HepG2 (cell line): ENCODE data around the gene PKP3. TPM values are rescaled to one million over a fixed set of nuclear protein-coding genes. Genes with fewer than 3 reads are reported as not detected.

Experiments used
- ATAC-seq: fragments of 200-7000 bp; cut with Tn5 transposase; 3 replicates; pipeline ENCODE4 v1.9.1; 2020; ENCODE audit warnings: mild to moderate bottlenecking, moderate library complexity
- BruUV-seq: library from RNA; stranded (reverse); fragments of 400-500 nt; replicated peaks from 2 replicates; lab custom pipeline; 2021; lab: Mats Ljungman, UMichigan
- CTCF ChIA-PET: fragments of 300-600 bp; formaldehyde crosslinking; extraction: SDS; loops from one replicate; lab custom pipeline; 2021; ENCODE audit warnings: low total read pairs, inconsistent platforms, low intra/inter-chr PET ratio; lab: Yijun Ruan, JAX
- POLR2A ChIA-PET: fragments of 350-600 bp; sonication (Branson Sonifier 250); formaldehyde crosslinking; loops from one replicate; lab custom pipeline; 2020; ENCODE audit warnings: antibody characterized with exemption, inconsistent platforms; lab: Yijun Ruan, JAX
- DNase-seq: peaks from one replicate; pipeline ENCODE4 v3.0.0-alpha.2; 2015; ENCODE audit warnings: low spot score
- FAIRE-seq: peaks from 3 replicates; lab custom pipeline; 2011; peaks lifted over from hg19 to GRCh38; lab: Jason Lieb, UNC
- H2AFZ ChIP-seq: one replicate; pipeline ENCODE4 v1.6.1; 2011; ENCODE audit warnings: low read length, inconsistent platforms
- H3K27ac ChIP-seq: fragments of 300-600 bp; 3 replicates; pipeline ENCODE4 v1.8.0; 2011; ENCODE audit warnings: mixed run types, mild to moderate bottlenecking, mixed read lengths, low read length, inconsistent platforms; ENCODE audit not compliant: insufficient read depth; ENCODE audit errors: extremely low read length
- H3K27me3 ChIP-seq, 2 experiments: fragments of 200-600 bp in 1 of 2; 2 replicates in 1 of 2; 3 replicates in 1 of 2; pipeline versions ENCODE4 v1.6.0 to v1.8.0; 2011; ENCODE audit warnings: low read length in 2 of 2, mild to moderate bottlenecking in 2 of 2, moderate library complexity in 2 of 2, inconsistent platforms in 1 of 2; ENCODE audit not compliant: insufficient read depth in 2 of 2, control insufficient read depth in 1 of 2
- H3K36me3 ChIP-seq, 2 experiments: fragments of 200-600 bp in 1 of 2; replicated peaks in 1 of 2; 2 replicates in 1 of 2; 3 replicates in 1 of 2; pipeline versions ENCODE4 v1.5.1 to v1.8.0; 2011; ENCODE audit warnings: low read length in 2 of 2, inconsistent platforms in 1 of 2; ENCODE audit not compliant: insufficient read depth in 2 of 2, control insufficient read depth in 1 of 2
- H3K4me1 ChIP-seq: 2 replicates; pipeline ENCODE4 v1.5.1; 2012; ENCODE audit warnings: low read length, inconsistent platforms; ENCODE audit not compliant: insufficient read depth
- H3K4me2 ChIP-seq: 2 replicates; pipeline ENCODE4 v1.6.0; 2011; ENCODE audit warnings: low read depth, low read length, inconsistent platforms
- H3K4me3 ChIP-seq, 3 experiments: fragments of 200-600 bp in 1 of 3; sonication (generic), shearing (Covaris generic) in 1 of 3; replicated peaks in 1 of 3; 2 replicates each; pipeline ENCODE4 v1.5.1; 2011 to 2016; ENCODE audit warnings: low read length in 3 of 3, inconsistent platforms in 2 of 3, low read depth in 2 of 3, mild to moderate bottlenecking in 2 of 3, control low read depth in 1 of 3, mixed read lengths in 1 of 3; ENCODE audit not compliant: insufficient read depth in 1 of 3
- H3K79me2 ChIP-seq: one replicate; pipeline ENCODE4 v1.6.1; 2011; ENCODE audit warnings: low read length, inconsistent platforms; ENCODE audit not compliant: insufficient read depth
- H3K9ac ChIP-seq: 2 replicates; pipeline ENCODE4 v1.6.0; 2011; ENCODE audit warnings: mild to moderate bottlenecking, low read depth, low read length, inconsistent platforms; ENCODE audit not compliant: insufficient read depth
- H3K9me3 ChIP-seq: 2 replicates; pipeline ENCODE4 v1.5.1; 2012; ENCODE audit warnings: mild to moderate bottlenecking, low read length
- H4K20me1 ChIP-seq: 2 replicates; pipeline ENCODE4 v1.6.0; 2011; ENCODE audit warnings: inconsistent platforms, mild to moderate bottlenecking, low read length, moderate library complexity; ENCODE audit not compliant: insufficient read depth
- KAT7 ChIP-seq: IDR thresholded peaks from 2 replicates; pipeline ENCODE4 v1.6.1; 2018; ENCODE audit warnings: borderline replicate concordance, missing compliant biosample characterization
- MXI1 ChIP-seq: IDR thresholded peaks from 3 replicates; pipeline ENCODE4 v1.6.1; 2012; ENCODE audit warnings: low read depth, low read length, inconsistent platforms, borderline replicate concordance
- NONO ChIP-seq, 2 experiments: fragments of 450-650 bp in 1 of 2; sonication (generic) in 1 of 2; formaldehyde crosslinking in 1 of 2; IDR thresholded peaks in 1 of 2; conservative IDR thresholded peaks in 1 of 2; 2 replicates each; pipeline versions ENCODE4 v1.6.1 to v1.8.0; 2017 to 2022; ENCODE audit warnings: mild to moderate bottlenecking in 1 of 2, missing genetic modification reagents in 1 of 2, moderate library complexity in 1 of 2
- STAG1 ChIP-seq: sonication (generic); formaldehyde crosslinking; IDR thresholded peaks from 2 replicates; pipeline ENCODE4 v1.4.0; 2020; ENCODE audit warnings: missing genetic modification reagents
- ZNF276 ChIP-seq: sonication (generic); formaldehyde crosslinking; IDR thresholded peaks from 2 replicates; pipeline ENCODE4 v1.4.0; 2020; ENCODE audit warnings: mild to moderate bottlenecking, low read depth, missing genetic modification reagents
- ZNF770 ChIP-seq: sonication (generic); formaldehyde crosslinking; IDR thresholded peaks from 2 replicates; pipeline ENCODE4 v1.5.0; 2020; ENCODE audit warnings: mild to moderate bottlenecking, missing genetic modification reagents
- WGBS: methylation state at CpG from one replicate; pipeline ENCODE4 v1.1.6; 2017; ENCODE audit warnings: low lambda C conversion rate; 5-methylcytosine and 5-hydroxymethylcytosine counted together
- in situ Hi-C: cut with HindIII; loops from 2 replicates; pipeline ENCODE4 v1.10.0; 2017; ENCODE audit warnings: low pct_unique_long_range_greater_than_20kb; ENCODE audit not compliant: extremely low pct_ligation_motif_present
- intact Hi-C: fragments of 100-400 bp; cut with micrococcal nuclease; formaldehyde crosslinking; loops from one replicate; pipeline ENCODE4 v1.10.0; 2022; ENCODE audit not compliant: unreplicated experiment
- polyA plus RNA-seq, 8 experiments: library from polyadenylated mRNA; depleted of rRNA in 3 of 8; stranded (reverse) in 7 of 8; unstranded in 1 of 8; fragments of >200 nt; fragmentation: Illumina TruSeq in 4 of 8; extraction: Trizol in 4 of 8; gene quantifications; 2 replicates each; pipeline versions ENCODE4 v1.2.1 to v1.2.3, GENCODE V29; 2011 to 2016; ENCODE audit warnings: low read depth in 4 of 8, missing spikeins in 1 of 8, mixed read lengths in 1 of 8; ENCODE audit not compliant: insufficient read depth in 1 of 8
- total RNA-seq, 5 experiments: library from RNA; depleted of rRNA; stranded (reverse); fragments of >200 nt; fragmentation: Illumina TruSeq; extraction: Trizol; gene quantifications; 2 replicates each; pipeline ENCODE4 v1.2.3, GENCODE V29; 2016; ENCODE audit warnings: low read depth in 1 of 5

Gene PKP3
- total and polyA plus RNA-seq, 2 of the 13 experiments (the other 11 are each of a cell fraction or from before 2014, with no cell fraction given): 18.0 to 28.7 TPM

GRCh38 chr11:380996-381395, 13.0 kb upstream of the PKP3 start:
- Histone ChIP-seq H3K27ac (no peak overlapping the region), H3K36me3 (no peaks in the 10 kb centered on the region; a peak in 1 of 5 replicates), H3K4me3 (no peak overlapping the region), H3K9ac (no peak overlapping the region), H4K20me1 (no peaks in the 10 kb centered on the region), H3K4me2 (no peak overlapping the region), H2AFZ (no peak overlapping the region), H3K9me3 (no peaks in the 10 kb centered on the region), H3K4me1 (peaks cover 7% of the 10 kb centered on the region; the same call in 1 of the 2 replicates), H3K79me2 (no peaks in the 10 kb centered on the region), H3K27me3 (peaks cover 0 to under 1% of the 10 kb centered on the region in 2 experiments; a peak in 1 of 5 replicates)
- ChIA-PET POLR2A (no interaction called here), CTCF (no interaction called here)
- FAIRE-seq (no peak), DNase-seq (no peak), ATAC-seq (no peak)
- WGBS: 93% methylated on average over 11 of the region's 14 CpGs
- no TSS peak for BruUV-seq
- intact Hi-C loops (no loop called here), in situ Hi-C loops (no loop called here)
- TF ChIP-seq NONO (IDR thresholded peaks at IDR 0.05) (no peak), NONO (CRISPR knock-in tag; conservative IDR thresholded peaks at IDR 0.05) (no peak), ZNF770 (CRISPR knock-in tag) (no peak), STAG1 (CRISPR knock-in tag) (no peak), KAT7 (CRISPR knock-in tag) (no peak), ZNF276 (CRISPR knock-in tag) (no peak), MXI1 (no peak)
